HTERT RPE-1 (cell line): ENCODE measurements around the gene AFDN.
"Not testable (repeated sequence)": the region's sequence is repeated elsewhere in the genome, so short reads cannot be mapped to it uniquely, and the experiment has no call there.

ENCODE experiments used
- in situ Hi-C: fragments of 300-500 bp; cut with MboI; formaldehyde crosslinking; loops from 4 replicates; pipeline ENCODE4 v1.14.3; 2020; ENCODE audit warnings: low sequenced_read_pairs

AFDN gene

GRCh38 chr6:167990016-167990945 is 163.6 kb downstream of the AFDN start:
- in situ Hi-C loops = no loop called here

- in situ Hi-C loops = no loop called here
Observed at GRCh38 chr6:167993169-167993568, 166.5 kb downstream of the AFDN start.

GRCh38 chr6:167993831-167994230 is 167.1 kb downstream of the AFDN start:
- in situ Hi-C loops = no loop called here

- in situ Hi-C loops = no loop called here
Observed at GRCh38 chr6:167995302-167995701, 168.6 kb downstream of the AFDN start.

GRCh38 chr6:167995731-167996151 is 169.0 kb downstream of the AFDN start:
- in situ Hi-C loops = no loop called here

GRCh38 chr6:167996424-167997199 is 169.9 kb downstream of the AFDN start:
- in situ Hi-C loops = no loop called here

GRCh38 chr6:167997642-167998041 is 170.9 kb downstream of the AFDN start, which contains the start of gene KIF25:
Gene KIF25 (plus strand): TSS chr6:167997671. CDS start chr6:168029586, 31,915 bp downstream.
- in situ Hi-C loops = no loop called here

- in situ Hi-C loops = no loop called here
Observed at GRCh38 chr6:167998215-167998614, 171.5 kb downstream of the AFDN start.

- in situ Hi-C loops = no loop called here
Observed at GRCh38 chr6:168000198-168001028, 173.7 kb downstream of the AFDN start.

GRCh38 chr6:168001029-168001332 is 174.3 kb downstream of the AFDN start:
- in situ Hi-C loops = no loop called here

GRCh38 chr6:168001514-168001913 is 174.8 kb downstream of the AFDN start:
- in situ Hi-C loops = not testable (repeated sequence)

- in situ Hi-C loops = no loop called here
Observed at GRCh38 chr6:168002804-168003203, 176.1 kb downstream of the AFDN start.

- in situ Hi-C loops = no loop called here
Observed at GRCh38 chr6:168004023-168004422, 177.3 kb downstream of the AFDN start.

- in situ Hi-C loops = no loop called here
Observed at GRCh38 chr6:168004945-168005344, 178.2 kb downstream of the AFDN start.

- in situ Hi-C loops = no loop called here
Observed at GRCh38 chr6:168005796-168006195, 179.1 kb downstream of the AFDN start.

- in situ Hi-C loops = no loop called here
Observed at GRCh38 chr6:168007592-168008338, 181.1 kb downstream of the AFDN start.

GRCh38 chr6:168009331-168009730 is 182.6 kb downstream of the AFDN start:
- in situ Hi-C loops = no loop called here

- in situ Hi-C loops = no loop called here
Observed at GRCh38 chr6:168011291-168011690, 184.6 kb downstream of the AFDN start.

- in situ Hi-C loops = no loop called here
Observed at GRCh38 chr6:168012431-168013249, 185.9 kb downstream of the AFDN start.
